ENCODE results near the gene ABR. TPM values are rescaled to one million over a fixed set of nuclear protein-coding genes. Genes with fewer than 3 reads are reported as not detected.

ABR gene
- total RNA-seq, 6 experiments from 2014 or later, result 7.4 to 21.5 (median 11.3) TPM

GRCh38 chr17:1038459-1039122 is 141.2 kb downstream of the ABR start:
- no peaks in the 10 kb centered on the region for H3K4me1 ChIP-seq
- no peaks in the 10 kb centered on the region for H3K9me3 ChIP-seq
- TF ChIP-seq, protein P1, sequence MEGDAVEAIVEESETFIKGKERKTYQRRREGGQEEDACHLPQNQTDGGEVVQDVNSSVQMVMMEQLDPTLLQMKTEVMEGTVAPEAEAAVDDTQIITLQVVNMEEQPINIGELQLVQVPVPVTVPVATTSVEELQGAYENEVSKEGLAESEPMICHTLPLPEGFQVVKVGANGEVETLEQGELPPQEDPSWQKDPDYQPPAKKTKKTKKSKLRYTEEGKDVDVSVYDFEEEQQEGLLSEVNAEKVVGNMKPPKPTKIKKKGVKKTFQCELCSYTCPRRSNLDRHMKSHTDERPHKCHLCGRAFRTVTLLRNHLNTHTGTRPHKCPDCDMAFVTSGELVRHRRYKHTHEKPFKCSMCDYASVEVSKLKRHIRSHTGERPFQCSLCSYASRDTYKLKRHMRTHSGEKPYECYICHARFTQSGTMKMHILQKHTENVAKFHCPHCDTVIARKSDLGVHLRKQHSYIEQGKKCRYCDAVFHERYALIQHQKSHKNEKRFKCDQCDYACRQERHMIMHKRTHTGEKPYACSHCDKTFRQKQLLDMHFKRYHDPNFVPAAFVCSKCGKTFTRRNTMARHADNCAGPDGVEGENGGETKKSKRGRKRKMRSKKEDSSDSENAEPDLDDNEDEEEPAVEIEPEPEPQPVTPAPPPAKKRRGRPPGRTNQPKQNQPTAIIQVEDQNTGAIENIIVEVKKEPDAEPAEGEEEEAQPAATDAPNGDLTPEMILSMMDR (IDR thresholded peaks at IDR 0.05), result no peak
- no peak for TF ChIP-seq POLR2A (IDR thresholded peaks at IDR 0.05)
- ATAC-seq, result no peak
- H3K27ac ChIP-seq, result peak overlapping the region in 1 of 3 donors; percentile 38
- intact Hi-C loops (cut with DNase I), result no loop called here
- DNase-seq, result no peak
- H3K27me3 ChIP-seq, result no peaks in the 10 kb centered on the region
- H3K36me3 ChIP-seq, result no peaks in the 10 kb centered on the region
- H3K4me3 ChIP-seq, result no peak overlapping the region
- 49% methylated on average over 4 of the region's 31 CpGs for WGBS (ENCODE audit: insufficient coverage, low coverage, low lambda C conversion rate, missing lambda C conversion rate)

DNA sequence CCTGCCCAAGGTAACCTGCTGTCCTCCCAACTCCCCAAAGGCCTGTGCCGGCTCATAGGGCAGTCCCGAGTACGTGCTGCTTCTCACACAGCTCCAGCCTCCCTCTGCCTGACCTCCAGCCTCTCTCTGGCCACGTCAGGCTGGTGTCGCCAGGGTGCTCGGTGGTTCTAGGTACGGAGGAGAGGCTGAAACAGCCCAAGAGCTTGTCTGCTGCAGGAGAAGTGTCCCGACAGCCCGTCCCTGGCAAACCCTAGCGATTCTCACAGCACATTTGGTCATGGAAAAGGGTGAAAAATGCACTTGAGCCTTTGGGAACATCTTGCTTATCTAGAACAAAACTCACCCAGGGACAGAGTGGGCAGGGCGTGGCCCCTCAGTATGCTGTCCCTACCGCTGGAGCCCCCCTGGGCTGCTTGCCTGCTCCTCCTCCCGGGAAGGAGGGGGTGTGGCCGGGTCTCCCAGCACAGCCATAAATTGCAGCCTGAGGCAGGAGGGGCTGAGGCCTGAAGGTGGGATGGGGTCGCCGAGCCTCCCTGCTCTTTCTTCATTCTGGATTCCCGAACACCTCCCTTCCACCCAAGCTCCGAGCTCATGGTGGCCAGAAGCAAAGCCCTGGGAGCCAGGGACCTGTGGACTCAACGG is 142.4 kb downstream of the ABR start:
- Histone ChIP-seq H3K36me3 (no peaks in the 10 kb centered on the region), H3K27me3 (no peaks in the 10 kb centered on the region), H3K9me3 (no peaks in the 10 kb centered on the region), H3K27ac (no peak overlapping the region), H3K4me3 (no peak overlapping the region), H3K4me1 (no peaks in the 10 kb centered on the region)
- DNase-seq (no peak), ATAC-seq (no peak)
- TF ChIP-seq, protein P1 (IDR thresholded peaks at IDR 0.05), result no peak
- TF ChIP-seq POLR2A (IDR thresholded peaks at IDR 0.05), result no peak
- 65% methylated on average over 2 of the region's 19 CpGs for WGBS (ENCODE audit: insufficient coverage, low coverage, low lambda C conversion rate, missing lambda C conversion rate)
- intact Hi-C loops (cut with DNase I), result no loop called here

DNA sequence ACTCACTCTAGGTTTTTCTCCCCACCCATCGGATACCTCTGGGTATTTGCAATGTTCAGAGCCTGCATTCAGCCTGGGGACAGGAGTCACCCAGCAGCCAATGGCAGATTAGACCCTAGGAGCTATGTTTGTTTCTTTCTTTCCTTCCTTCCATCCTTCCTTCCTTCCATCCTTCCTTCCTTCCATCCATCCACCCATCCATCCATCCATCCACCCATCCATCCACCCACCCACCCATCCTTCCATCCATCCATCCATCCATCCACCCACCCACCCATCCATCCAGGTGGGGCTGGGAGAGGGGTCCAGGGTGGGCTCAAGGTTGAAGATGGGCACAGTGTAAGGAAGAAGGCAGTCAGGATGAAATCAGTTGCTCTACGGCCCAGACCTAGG is 142.9 kb downstream of the ABR start:
- DNase-seq, result no peak

DNA sequence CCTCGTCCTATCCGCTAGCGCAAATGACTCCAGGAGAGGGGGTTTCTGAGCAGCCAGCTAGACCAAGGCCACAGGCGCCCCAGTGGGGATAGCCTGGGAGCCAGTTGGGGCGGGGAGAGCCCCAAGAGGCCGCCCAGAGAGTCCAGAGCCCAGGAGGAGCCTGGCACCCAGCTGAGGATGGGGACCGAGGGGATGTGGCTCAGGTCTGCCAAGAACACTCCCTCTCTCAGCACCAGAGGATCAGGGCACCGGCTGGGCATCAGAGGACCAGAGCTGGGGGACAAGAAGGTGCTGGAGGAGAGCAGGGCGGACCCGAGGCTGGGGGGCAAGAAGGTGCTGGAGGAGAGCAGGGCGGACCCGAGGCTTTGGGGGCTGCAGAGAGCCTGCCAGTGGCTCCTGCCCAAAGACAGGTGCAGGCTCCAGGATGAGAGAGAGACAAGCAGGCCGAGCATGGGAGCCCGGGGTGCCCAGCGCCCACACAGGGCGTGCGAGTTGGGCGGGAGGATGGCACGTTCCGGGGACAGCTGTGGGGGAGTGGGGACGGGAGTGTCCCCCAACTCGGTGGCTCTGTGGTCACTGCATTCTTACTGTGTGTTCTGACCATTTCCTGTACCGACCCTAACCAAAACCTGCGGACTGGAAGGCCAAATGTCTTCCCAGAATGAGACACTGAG is 143.5 kb downstream of the ABR start:
- Histone ChIP-seq H3K4me1 (no peaks in the 10 kb centered on the region), H3K4me3 (no peak overlapping the region), H3K27ac (no peak overlapping the region), H3K36me3 (no peaks in the 10 kb centered on the region), H3K9me3 (no peaks in the 10 kb centered on the region), H3K27me3 (no peaks in the 10 kb centered on the region)
- DNase-seq, result no peak
- WGBS (ENCODE audit: insufficient coverage, low coverage, low lambda C conversion rate, missing lambda C conversion rate), result 70% methylated on average over 4 of the region's 24 CpGs
- intact Hi-C loops (cut with DNase I), result no loop called here
- TF ChIP-seq, protein P1 (IDR thresholded peaks at IDR 0.05), result no peak
- ATAC-seq, result no peak

More for the DNA sequence above, 142.9 kb downstream of the ABR start:
- WGBS (ENCODE audit: insufficient coverage, low coverage, low lambda C conversion rate, missing lambda C conversion rate), result 67% methylated on average over 1 of the region's 2 CpGs
- Histone ChIP-seq H3K9me3 (no peaks in the 10 kb centered on the region), H3K36me3 (no peaks in the 10 kb centered on the region), H3K4me3 (no peak overlapping the region), H3K27me3 (no peaks in the 10 kb centered on the region), H3K27ac (no peak overlapping the region), H3K4me1 (no peaks in the 10 kb centered on the region)
- ATAC-seq, result no peak
- intact Hi-C loops (cut with DNase I), result no loop called here
- no peak for TF ChIP-seq POLR2A (IDR thresholded peaks at IDR 0.05)
- TF ChIP-seq, protein P1 (IDR thresholded peaks at IDR 0.05), result no peak

Data from right lobe of liver (tissue), 6 donors.